Psoas muscle (tissue), 8 donors: ENCODE measurements around the gene PACRG. TPM values are rescaled to one million over a fixed set of nuclear protein-coding genes. Genes with fewer than 3 reads are reported as not detected.

ENCODE experiments used
- ATAC-seq, 4 donors: fragments of 200-7000 bp; cut with Tn5 transposase; one replicate each; pipeline ENCODE4 v1.9.1; 2020; ENCODE audit warnings: moderate library complexity in 3 of 4, mild to moderate bottlenecking in 2 of 4
- DNase-seq, 2 donors: peaks; one replicate each; pipeline ENCODE4 v3.0.0-alpha.2; 2020
- H3K27ac ChIP-seq: fragments of 200-600 bp; one replicate; pipeline ENCODE4 v1.8.0; 2022
- H3K27me3 ChIP-seq, 3 donors: fragments of 200-600 bp in 1 of 3; one replicate each; pipeline versions ENCODE4 v1.6.1 to v1.8.0; 2013 to 2022; ENCODE audit warnings: low read length in 2 of 3, mild to moderate bottlenecking in 2 of 3, moderate library complexity in 1 of 3; ENCODE audit not compliant: insufficient read depth in 3 of 3
- H3K36me3 ChIP-seq, 2 donors: fragments of 200-600 bp in 1 of 2; one replicate each; pipeline versions ENCODE4 v1.6.1 to v1.8.0; 2013 to 2022; ENCODE audit warnings: low read depth in 1 of 2, mild to moderate bottlenecking in 1 of 2, moderate library complexity in 1 of 2; ENCODE audit not compliant: insufficient read depth in 1 of 2
- H3K4me1 ChIP-seq: fragments of 200-600 bp; one replicate; pipeline ENCODE4 v1.8.0; 2022
- H3K4me3 ChIP-seq: fragments of 200-600 bp; one replicate; pipeline ENCODE4 v1.8.0; 2022; ENCODE audit warnings: mild to moderate bottlenecking
- H3K9me3 ChIP-seq: fragments of 200-600 bp; one replicate; pipeline ENCODE4 v1.8.0; 2022
- CTCF ChIP-seq: fragments of 200-600 bp; IDR thresholded peaks from one replicate; pipeline ENCODE4 v1.8.0; 2022; ENCODE audit warnings: antibody characterized with exemption
- WGBS, 3 donors: extraction: QIAGEN DNeasy Blood & Tissue Kit; methylation state at CpG; one replicate each; pipeline versions ENCODE4 v1.1.6 to v1.1.7; 2013; 5-methylcytosine and 5-hydroxymethylcytosine counted together
- intact Hi-C, 2 donors: fragments of 100-400 bp; cut with DNase I; formaldehyde crosslinking; loops; one replicate each; pipeline versions ENCODE4 v1.11.0 to v1.14.2; 2022
- polyA plus RNA-seq, 3 donors: library from polyadenylated mRNA; stranded (reverse); fragments of 200-250 nt; gene quantifications; one replicate each; pipeline ENCODE4 v1.2.3, GENCODE V29; 2013
- total RNA-seq, 4 donors: library from RNA; stranded (reverse); fragmentation: NEBNext Ultra II Directional in 2 of 4; extraction: Animal tissue kit (Norgen Biotek cat#: 25700) in 2 of 4; gene quantifications; one replicate each; pipeline versions ENCODE4 v1.2.1 to v1.2.4, GENCODE V29; 2021 to 2023
- donor health status: healthy with polysubstance abuse.
- donor health status: DM: no; HTN: no; CAD: no; lungs with moderate emphysema.
- donor health status: Bipolar disorder and iron deficiency.
- donor health status: healthy.
- donor health status: DM: yes; HTN: yes; CAD: no.
- donor health status: DM: no; HTN: no; CAD: no.
- donor health status: DM: no; HTN: no; CAD: no.
- donor health status: DM: yes; HTN: yes; CAD: no.

PACRG gene
- total and polyA plus RNA-seq, 7 donors: 0.17 to 3.1 (median 1.8) TPM

DNA sequence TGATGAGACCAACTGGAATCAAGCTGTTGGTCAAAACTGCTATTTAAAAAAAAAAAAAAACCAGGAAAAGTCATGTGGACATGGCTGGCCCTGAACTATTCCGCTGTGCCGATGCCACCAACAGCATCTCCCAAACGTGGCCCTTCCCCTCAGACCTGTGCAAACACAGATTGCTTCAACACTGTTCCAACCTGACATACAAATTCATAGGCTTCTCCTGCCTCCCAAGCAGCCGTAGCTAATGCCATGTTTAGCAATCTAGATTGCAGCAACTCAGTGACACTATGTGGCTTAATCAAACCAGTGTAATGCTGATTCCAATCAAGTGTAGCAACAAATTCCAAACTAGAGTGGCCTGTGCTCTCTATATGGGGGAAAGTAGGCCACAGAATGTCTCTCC, 16.4 kb upstream of the PACRG start:
- H3K36me3 ChIP-seq: no peaks in the 10 kb centered on the region
- WGBS, 3 donors: 71 to 97% (median 87%) methylated on average over 4 of the region's 4 CpGs
- no peaks in the 10 kb centered on the region for H3K27me3 ChIP-seq
- peaks cover 14% of the 10 kb centered on the region for H3K4me1 ChIP-seq
- intact Hi-C loops: no loop called here
- no peak for DNase-seq
- peak in 3 of 4 donors; percentile 22 to 72 (median 54) for ATAC-seq
- no peak for TF ChIP-seq CTCF
- no peak overlapping the region for H3K4me3 ChIP-seq
- no peaks in the 10 kb centered on the region for H3K9me3 ChIP-seq
- H3K27ac ChIP-seq: peak overlapping the region; percentile 14

GRCh38 chr6:162712694-162713093, 15.1 kb upstream of the PACRG start:
- Histone ChIP-seq H3K9me3 (no peaks in the 10 kb centered on the region), H3K27me3 (no peaks in the 10 kb centered on the region), H3K27ac (no peak overlapping the region), H3K4me1 (peaks cover 7% of the 10 kb centered on the region), H3K36me3 (no peaks in the 10 kb centered on the region), H3K4me3 (no peak overlapping the region)
- 95 to 99% (median 97%) methylated on average over 2 of the region's 2 CpGs for WGBS, 3 donors
- no peak for DNase-seq
- ATAC-seq: no peak
- TF ChIP-seq CTCF: no peak
- intact Hi-C loops: no loop called here

DNA sequence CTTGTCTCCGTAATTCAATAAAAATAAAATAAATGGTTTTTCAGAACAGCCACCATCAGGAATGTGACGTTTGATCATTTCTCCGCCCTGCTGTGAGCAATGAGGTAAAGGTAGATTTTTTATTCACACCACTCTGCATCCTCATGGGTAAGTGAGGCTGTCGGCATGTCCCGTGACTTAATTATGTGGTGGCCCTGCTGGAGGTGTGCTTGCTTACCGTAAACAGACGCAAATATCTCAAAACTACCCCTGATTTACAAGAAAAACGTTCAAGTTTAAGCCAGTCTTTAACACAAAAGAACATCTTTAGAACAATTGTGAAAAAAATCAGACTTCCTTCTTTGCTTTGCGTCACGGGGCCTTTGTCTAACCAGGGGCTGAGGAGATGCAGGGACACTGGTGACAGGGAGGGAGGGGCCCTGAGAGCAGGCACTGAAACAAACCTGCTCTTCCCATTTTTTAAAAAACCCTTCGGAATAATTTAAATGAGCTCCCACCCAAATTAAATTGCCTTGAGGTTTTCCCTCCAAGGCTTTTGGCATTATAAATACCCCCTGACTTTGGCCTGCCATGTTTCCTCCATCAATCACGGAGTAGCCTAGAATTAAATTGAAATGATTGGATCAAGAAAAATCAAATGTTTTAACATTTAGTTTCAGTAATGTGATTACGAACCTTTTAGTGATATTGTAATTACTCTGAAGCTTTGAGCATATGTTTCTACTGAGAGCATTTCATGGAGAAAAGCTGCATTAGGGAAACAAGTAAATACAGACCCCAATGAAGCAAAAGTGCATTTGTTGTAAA, 13.6 kb upstream of the PACRG start:
- intact Hi-C loops: no loop called here

DNA sequence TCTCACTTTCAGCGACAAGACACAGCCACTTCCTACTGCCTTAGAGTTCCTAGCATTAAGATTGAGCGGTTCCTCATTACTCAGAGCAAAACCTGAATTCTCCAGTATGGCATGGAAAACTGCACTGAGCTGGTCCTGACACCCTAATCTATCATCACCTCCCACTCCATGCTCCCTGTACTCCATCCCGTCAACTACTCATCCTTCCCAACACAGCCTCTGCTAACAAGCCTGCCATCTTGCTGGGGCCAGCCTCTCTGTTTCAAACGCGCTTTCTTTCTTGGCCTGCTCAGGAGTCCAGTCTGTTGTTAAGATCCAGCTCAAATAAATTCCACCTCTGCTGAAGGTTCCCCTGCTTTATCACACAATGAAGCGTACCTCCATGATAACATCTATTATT, 12.2 kb upstream of the PACRG start:
- 92 to 97% (median 96%) methylated on average over 6 of the region's 6 CpGs for WGBS, 3 donors
- Histone ChIP-seq H3K9me3 (no peaks in the 10 kb centered on the region), H3K4me1 (peaks cover 4% of the 10 kb centered on the region), H3K27ac (no peak overlapping the region), H3K4me3 (no peak overlapping the region), H3K36me3 (no peaks in the 10 kb centered on the region), H3K27me3 (no peaks in the 10 kb centered on the region)
- intact Hi-C loops: no loop called here
- no peak for ATAC-seq
- DNase-seq: no peak
- no peak for TF ChIP-seq CTCF

More for the DNA sequence above, 13.6 kb upstream of the PACRG start:
- WGBS, 3 donors: 80 to 86% (median 83%) methylated on average over 13 of the region's 13 CpGs
- Histone ChIP-seq H3K27me3 (no peaks in the 10 kb centered on the region), H3K4me3 (no peak overlapping the region), H3K27ac (no peak overlapping the region), H3K36me3 (no peaks in the 10 kb centered on the region), H3K9me3 (no peaks in the 10 kb centered on the region), H3K4me1 (peaks cover 7% of the 10 kb centered on the region)
- no peak for DNase-seq
- TF ChIP-seq CTCF: no peak
- no peak for ATAC-seq

DNA sequence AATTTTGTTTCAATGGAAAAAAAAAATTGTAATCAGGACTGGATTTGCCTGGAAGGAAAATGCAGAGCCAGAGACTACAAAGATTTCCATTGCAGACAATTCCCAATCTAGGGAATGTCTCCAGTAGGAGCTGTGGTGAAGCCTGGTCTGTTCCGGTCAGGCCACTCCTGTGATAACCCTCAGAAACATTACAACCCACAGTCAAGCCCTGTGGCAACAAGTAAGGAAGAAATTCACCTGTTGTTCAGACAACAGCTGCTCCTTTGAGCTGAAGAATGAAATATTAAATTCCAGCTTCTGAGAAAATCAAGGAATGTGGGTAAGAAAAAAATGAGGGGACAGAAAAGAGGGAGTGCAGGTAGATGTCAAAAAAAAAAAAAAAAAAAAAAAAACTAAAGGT, 8.2 kb upstream of the PACRG start:
- Histone ChIP-seq H3K27ac (no peak overlapping the region), H3K27me3 (no peaks in the 10 kb centered on the region), H3K9me3 (no peaks in the 10 kb centered on the region), H3K36me3 (no peaks in the 10 kb centered on the region), H3K4me3 (no peak overlapping the region), H3K4me1 (no peaks in the 10 kb centered on the region)
- ATAC-seq (no peak), DNase-seq (no peak)
- WGBS, 3 donors: 85 to 96% (median 92%) methylated on average over 1 of the region's 1 CpG
- intact Hi-C loops: no loop called here
- no peak for TF ChIP-seq CTCF
